H1 (cell line): Measurements from ENCODE around the gene ARHGAP10. TPM values are rescaled to one million over a fixed set of nuclear protein-coding genes. Genes with fewer than 3 reads are reported as not detected.

ENCODE experiments used
- CTCF ChIA-PET: fragments of 300-600 bp; sonication (Branson Sonifier 250); formaldehyde crosslinking; loops from one replicate; lab custom pipeline; 2021; ENCODE audit not compliant: partially characterized antibody; lab: Charles Lee
- POLR2A ChIA-PET: fragments of 300-600 bp; sonication (Branson Sonifier 250); formaldehyde crosslinking; loops from one replicate; lab custom pipeline; 2021; ENCODE audit warnings: inconsistent platforms; ENCODE audit not compliant: partially characterized antibody; lab: Charles Lee
- DNase-seq, 2 experiments: peaks; one replicate each; pipeline versions ENCODE4 v3.0.0 to v3.0.0-alpha.2; 2010 to 2022; ENCODE audit warnings: low spot score in 2 of 2, low read depth in 1 of 2, mixed read lengths in 1 of 2
- FAIRE-seq: peaks from 2 replicates; lab custom pipeline; 2011; peaks lifted over from hg19 to GRCh38; lab: Jason Lieb, UNC
- H2AFZ ChIP-seq: 2 replicates; pipeline ENCODE4 v1.8.1; 2012; ENCODE audit warnings: low read length, inconsistent platforms
- H2AK5ac ChIP-seq: 2 replicates; pipeline ENCODE4 v1.6.1; 2013; ENCODE audit warnings: low read depth, low read length
- H2BK120ac ChIP-seq: replicated peaks from 2 replicates; pipeline ENCODE3; 2013; ENCODE audit warnings: low read depth, low read length, inconsistent platforms
- H2BK12ac ChIP-seq: 2 replicates; pipeline ENCODE4 v1.6.1; 2013; ENCODE audit warnings: low read depth, low read length
- H2BK15ac ChIP-seq: 2 replicates; pipeline ENCODE4 v1.6.1; 2013; ENCODE audit warnings: low read length
- H2BK20ac ChIP-seq: 2 replicates; pipeline ENCODE4 v1.6.1; 2013; ENCODE audit warnings: low read length
- H2BK5ac ChIP-seq: 2 replicates; pipeline ENCODE4 v1.6.1; 2013; ENCODE audit warnings: low read depth, low read length
- H3K14ac ChIP-seq: 2 replicates; pipeline ENCODE4 v1.6.1; 2013; ENCODE audit warnings: inconsistent platforms; ENCODE audit not compliant: insufficient read length
- H3K18ac ChIP-seq: 2 replicates; pipeline ENCODE4 v1.6.1; 2013; ENCODE audit warnings: low read length; ENCODE audit errors: extremely low read depth
- H3K23ac ChIP-seq: 2 replicates; pipeline ENCODE4 v1.6.1; 2013; ENCODE audit warnings: inconsistent platforms; ENCODE audit not compliant: insufficient read length
- H3K23me2 ChIP-seq: 2 replicates; pipeline ENCODE4 v1.6.1; 2013; ENCODE audit warnings: low read depth, low read length
- H3K27ac ChIP-seq: 2 replicates; pipeline ENCODE4 v1.6.1; 2011; ENCODE audit warnings: low read depth, low read length, inconsistent platforms
- H3K27me3 ChIP-seq, 4 experiments: replicated peaks in 1 of 4; 1 replicate in 1 of 4; 2 replicates in 3 of 4; pipeline versions ENCODE4 v1.6.1 to v1.8.1; 2011 to 2013; ENCODE audit warnings: low read length in 3 of 4, mild to moderate bottlenecking in 3 of 4, inconsistent platforms in 2 of 4, mixed read lengths in 2 of 4, moderate library complexity in 1 of 4; ENCODE audit not compliant: control insufficient read depth in 3 of 4, insufficient read depth in 3 of 4; ENCODE audit errors: extremely low read depth in 1 of 4
- H3K36me3 ChIP-seq, 4 experiments: 2 replicates each; pipeline versions ENCODE4 v1.6.1 to v1.8.1; 2011 to 2013; ENCODE audit warnings: mild to moderate bottlenecking in 4 of 4, low read length in 3 of 4, moderate library complexity in 2 of 4, control low read depth in 1 of 4, inconsistent platforms in 1 of 4; ENCODE audit not compliant: insufficient read depth in 4 of 4, control insufficient read depth in 2 of 4
- H3K4ac ChIP-seq: replicated peaks from 2 replicates; pipeline ENCODE3; 2013; ENCODE audit warnings: low read length, low read depth, mixed read lengths, inconsistent platforms; ENCODE audit not compliant: insufficient read length
- H3K4me1 ChIP-seq, 4 experiments: replicated peaks in 1 of 4; 1 replicate in 1 of 4; 2 replicates in 3 of 4; pipeline versions ENCODE4 v1.6.1 to v1.8.1; 2011 to 2013; ENCODE audit warnings: low read length in 3 of 4, inconsistent platforms in 2 of 4, mixed read lengths in 1 of 4; ENCODE audit not compliant: insufficient read depth in 4 of 4, control insufficient read depth in 3 of 4
- H3K4me2 ChIP-seq, 2 experiments: 2 replicates each; pipeline versions ENCODE4 v1.6.1 to v1.8.1; 2011 to 2013; ENCODE audit warnings: low read depth in 2 of 2, low read length in 2 of 2, control low read depth in 1 of 2, inconsistent platforms in 1 of 2, mild to moderate bottlenecking in 1 of 2; ENCODE audit not compliant: insufficient read depth in 1 of 2
- H3K4me3 ChIP-seq, 4 experiments: fragments of 200-600, 300-600 bp in 1 of 4; sonication (generic), shearing (Covaris generic), sonication (Bioruptor Twin) in 1 of 4; 2 replicates each; pipeline versions ENCODE4 v1.5.1 to v1.8.1; 2011 to 2016; ENCODE audit warnings: low read length in 4 of 4, low read depth in 3 of 4, control low read depth in 2 of 4, inconsistent platforms in 2 of 4, mild to moderate bottlenecking in 2 of 4, mixed read lengths in 1 of 4, moderate library complexity in 1 of 4; ENCODE audit not compliant: insufficient read depth in 2 of 4; ENCODE audit errors: extremely low read depth in 1 of 4
- H3K56ac ChIP-seq: replicated peaks from 2 replicates; pipeline ENCODE3; 2013; ENCODE audit warnings: low read depth, mild to moderate bottlenecking, mixed read lengths, low read length, inconsistent platforms; ENCODE audit not compliant: insufficient read length
- H3K79me1 ChIP-seq: 2 replicates; pipeline ENCODE4 v1.6.1; 2013; ENCODE audit warnings: low read depth, low read length, control low read depth
- H3K79me2 ChIP-seq, 2 experiments: 2 replicates each; pipeline versions ENCODE4 v1.6.1 to v1.8.1; 2012 to 2013; ENCODE audit warnings: low read length in 2 of 2, mild to moderate bottlenecking in 2 of 2, inconsistent platforms in 1 of 2; ENCODE audit not compliant: insufficient read depth in 2 of 2, control insufficient read depth in 1 of 2
- H3K9ac ChIP-seq, 4 experiments: replicated peaks in 1 of 4; 1 replicate in 1 of 4; 2 replicates in 3 of 4; pipeline versions ENCODE4 v1.6.1 to v1.8.1; 2011 to 2013; ENCODE audit warnings: low read depth in 3 of 4, low read length in 3 of 4, control low read depth in 2 of 4, mild to moderate bottlenecking in 2 of 4, moderate library complexity in 2 of 4, inconsistent platforms in 1 of 4; ENCODE audit errors: extremely low read depth in 1 of 4
- H3K9me3 ChIP-seq, 2 experiments: 2 replicates each; pipeline versions ENCODE4 v1.6.1 to v1.8.1; 2012 to 2013; ENCODE audit warnings: mild to moderate bottlenecking in 2 of 2, moderate library complexity in 2 of 2, control low read depth in 1 of 2, inconsistent platforms in 1 of 2, low read depth in 1 of 2, low read length in 1 of 2, mixed read lengths in 1 of 2; ENCODE audit not compliant: insufficient read depth in 2 of 2
- H4K20me1 ChIP-seq, 2 experiments: replicated peaks in 1 of 2; 2 replicates each; pipeline versions ENCODE3 to v1.8.1; 2011 to 2013; ENCODE audit warnings: inconsistent platforms in 2 of 2, low read length in 2 of 2, mild to moderate bottlenecking in 1 of 2; ENCODE audit not compliant: insufficient read depth in 2 of 2, control insufficient read depth in 1 of 2
- H4K5ac ChIP-seq: 2 replicates; pipeline ENCODE4 v1.6.1; 2013; ENCODE audit warnings: low read length, low read depth, mixed read lengths, inconsistent platforms; ENCODE audit not compliant: insufficient read length
- H4K8ac ChIP-seq: 2 replicates; pipeline ENCODE4 v1.8.0; 2013; ENCODE audit warnings: mild to moderate bottlenecking, moderate library complexity, low read length, inconsistent platforms; ENCODE audit not compliant: insufficient read depth; ENCODE audit errors: extremely low read depth
- H4K91ac ChIP-seq: replicated peaks from 2 replicates; pipeline ENCODE3; 2013; ENCODE audit warnings: low read length, mixed read lengths, inconsistent platforms; ENCODE audit not compliant: insufficient read length
- BACH1 ChIP-seq: IDR thresholded peaks from 2 replicates; pipeline ENCODE4 v1.6.1; 2012; ENCODE audit warnings: low read length, improper control_type of control experiment
- CHD1 ChIP-seq: IDR thresholded peaks from 2 replicates; pipeline ENCODE4 v1.6.1; 2012; ENCODE audit warnings: low read depth, low read length, improper control_type of control experiment
- CTCF ChIP-seq, 3 experiments: IDR thresholded peaks; 1 replicate in 2 of 3; 2 replicates in 1 of 3; pipeline versions ENCODE4 v1.5.1 to v1.6.1; 2011; ENCODE audit warnings: low read length in 3 of 3, mild to moderate bottlenecking in 3 of 3, inconsistent platforms in 2 of 3, low read depth in 1 of 3, moderate library complexity in 1 of 3; ENCODE audit not compliant: insufficient read depth in 1 of 3; ENCODE audit errors: control extremely low read depth in 1 of 3
- FOSL1 ChIP-seq: IDR thresholded peaks from 2 replicates; pipeline ENCODE4 v1.6.1; 2011; ENCODE audit warnings: mild to moderate bottlenecking, low read depth, low read length, moderate library complexity; ENCODE audit not compliant: insufficient read depth
- GABPA ChIP-seq: IDR thresholded peaks from 2 replicates; pipeline ENCODE4 v1.6.1; 2011; ENCODE audit warnings: mild to moderate bottlenecking, low read length, moderate library complexity, borderline replicate concordance; ENCODE audit not compliant: insufficient read depth
- HDAC2 ChIP-seq, 2 experiments: fragments of 300-600 bp in 1 of 2; sonication (generic) in 1 of 2; IDR thresholded peaks; 2 replicates each; pipeline ENCODE4 v1.6.1; 2011 to 2012; ENCODE audit warnings: low read depth in 2 of 2, low read length in 2 of 2, mild to moderate bottlenecking in 2 of 2, moderate library complexity in 2 of 2, borderline replicate concordance in 1 of 2, inconsistent platforms in 1 of 2
- JUN ChIP-seq: IDR thresholded peaks from 2 replicates; pipeline ENCODE4 v1.6.1; 2011; ENCODE audit warnings: low read depth, mild to moderate bottlenecking, improper control_type of control experiment, low read length
- JUND ChIP-seq: IDR thresholded peaks from 2 replicates; pipeline ENCODE4 v1.6.1; 2011; ENCODE audit warnings: mild to moderate bottlenecking, improper control_type of control experiment, low read length
- MAX ChIP-seq: IDR thresholded peaks from 2 replicates; pipeline ENCODE4 v1.6.1; 2012; ENCODE audit warnings: inconsistent platforms
- SIX5 ChIP-seq: IDR thresholded peaks from 2 replicates; pipeline ENCODE4 v1.6.1; 2011; ENCODE audit warnings: mild to moderate bottlenecking, low read depth, low read length
- WGBS, 2 experiments: shearing (Covaris generic) in 1 of 2; methylation state at CpG; one replicate each; pipeline versions ENCODE4 v1.1.6 to v1.1.7; 2013 to 2015; ENCODE audit warnings: low lambda C conversion rate in 2 of 2, mixed read lengths in 2 of 2, inconsistent platforms in 1 of 2, low coverage in 1 of 2, missing lambda C conversion rate in 1 of 2; ENCODE audit not compliant: insufficient replicate concordance in 2 of 2, insufficient coverage in 1 of 2, insufficient read length in 1 of 2; ENCODE audit errors: extremely low coverage in 1 of 2, missing lambda C conversion rate in 1 of 2; 5-methylcytosine and 5-hydroxymethylcytosine counted together
- polyA plus RNA-seq, 7 experiments: library from polyadenylated mRNA; depleted of rRNA in 3 of 7; stranded (reverse) in 5 of 7; unstranded in 2 of 7; fragments of >200 nt in 5 of 7; fragments of 200-250 nt in 2 of 7; gene quantifications; 1 replicate in 5 of 7; 2 replicates in 1 of 7; 4 replicates in 1 of 7; pipeline versions ENCODE4 v1.2.1 to v1.2.3, GENCODE V29; 2011 to 2013; ENCODE audit warnings: missing spikeins in 2 of 7, mixed read lengths in 2 of 7
- total RNA-seq: library from RNA; stranded (reverse); fragmentation: NEBNext Ultra II Directional; extraction: Animal tissue kit (Norgen Biotek cat#: 25700); gene quantifications from 2 replicates; pipeline ENCODE4 v1.2.1, GENCODE V29; 2021

ARHGAP10 gene
- total and polyA plus RNA-seq, 2 of the 8 experiments (the other 6 are each of a cell fraction or from before 2014, with no cell fraction given): 3.7 to 6.1 TPM

- DNase-seq (no peak), FAIRE-seq (no peak)
- H3K18ac ChIP-seq: no peak overlapping the region
- no peak overlapping the region for H2BK5ac ChIP-seq
- no peak overlapping the region for H3K14ac ChIP-seq
- H3K4me1 ChIP-seq: no peaks in the 10 kb centered on the region
- no peaks in the 10 kb centered on the region for H3K9me3 ChIP-seq
- no peak overlapping the region for H2AFZ ChIP-seq
- H3K4me3 ChIP-seq: no peak overlapping the region
- no peak overlapping the region for H3K4ac ChIP-seq
- H3K23me2 ChIP-seq: no peaks in the 10 kb centered on the region
- H2AK5ac ChIP-seq: no peak overlapping the region
- ChIA-PET CTCF (interaction anchor here (0.6 to 1.4 kb wide), 2 partner anchors 10 to 21 kb away, joined by 4 read pairs; no protein-coding TSS in a partner anchor), POLR2A (no interaction called here)
- H3K79me2 ChIP-seq: no peaks in the 10 kb centered on the region
- H2BK15ac ChIP-seq: no peak overlapping the region
- TF ChIP-seq GABPA (no peak), JUND (no peak), CHD1 (no peak), CTCF (IDR thresholded peaks at IDR 0.05; ENCODE audit: control extremely low read depth in 1 of 3, insufficient read depth in 1 of 3, low read depth in 1 of 3, low read length in 3 of 3) (no peak), MAX (no peak), HDAC2 (IDR thresholded peaks at IDR 0.05; ENCODE audit: borderline replicate concordance in 1 of 2, low read depth in 2 of 2, low read length in 2 of 2) (no peak), SIX5 (no peak), JUN (no peak), FOSL1 (no peak), BACH1 (no peak)
- no peak overlapping the region for H4K8ac ChIP-seq
- H3K27ac ChIP-seq: no peak overlapping the region
- H3K27me3 ChIP-seq: no peaks in the 10 kb centered on the region
- no peak overlapping the region for H2BK20ac ChIP-seq
- no peaks in the 10 kb centered on the region for H4K20me1 ChIP-seq
- no peak overlapping the region for H2BK120ac ChIP-seq
- no peak overlapping the region for H3K4me2 ChIP-seq
- no peaks in the 10 kb centered on the region for H3K79me1 ChIP-seq
- H2BK12ac ChIP-seq: no peak overlapping the region
- WGBS, 2 experiments: 90% methylated on average over 3 of the region's 3 CpGs; no CpG with 5 or more reads in 1 of the 2 experiments
- no peak overlapping the region for H4K5ac ChIP-seq
- no peak overlapping the region for H3K23ac ChIP-seq
- no peak overlapping the region for H4K91ac ChIP-seq
- no peaks in the 10 kb centered on the region; a peak in 1 of 8 replicates for H3K36me3 ChIP-seq
- H3K56ac ChIP-seq: no peak overlapping the region
- no peak overlapping the region for H3K9ac ChIP-seq
These were observed 211.3 kb downstream of the ARHGAP10 start for GRCh38 chr4:147943159-147943638.
